Right lobe of liver (tissue), 4 donors: Measurements from ENCODE around the gene KIAA1143.

ENCODE experiments used
- POLR2A ChIP-seq: fragments of 450-650 bp; IDR thresholded peaks from one replicate; pipeline ENCODE4 v1.6.1; 2017; ENCODE audit warnings: antibody characterized with exemption, mild to moderate bottlenecking
- TF ChIP-seq, protein P1 (sequence below), 4 donors: fragments of 200-600 bp in 3 of 4; fragments of 450-650 bp in 1 of 4; IDR thresholded peaks; one replicate each; pipeline versions ENCODE4 v1.5.1 to v1.8.0; 2016 to 2022; ENCODE audit warnings: antibody characterized with exemption in 4 of 4, mild to moderate bottlenecking in 2 of 4
- donor health status: DM: no; HTN: no; CAD: no.
- donor health status: DM: no; HTN: no; CAD: no.
- donor health status: DM: no; HTN: yes; CAD: no.

DNA sequence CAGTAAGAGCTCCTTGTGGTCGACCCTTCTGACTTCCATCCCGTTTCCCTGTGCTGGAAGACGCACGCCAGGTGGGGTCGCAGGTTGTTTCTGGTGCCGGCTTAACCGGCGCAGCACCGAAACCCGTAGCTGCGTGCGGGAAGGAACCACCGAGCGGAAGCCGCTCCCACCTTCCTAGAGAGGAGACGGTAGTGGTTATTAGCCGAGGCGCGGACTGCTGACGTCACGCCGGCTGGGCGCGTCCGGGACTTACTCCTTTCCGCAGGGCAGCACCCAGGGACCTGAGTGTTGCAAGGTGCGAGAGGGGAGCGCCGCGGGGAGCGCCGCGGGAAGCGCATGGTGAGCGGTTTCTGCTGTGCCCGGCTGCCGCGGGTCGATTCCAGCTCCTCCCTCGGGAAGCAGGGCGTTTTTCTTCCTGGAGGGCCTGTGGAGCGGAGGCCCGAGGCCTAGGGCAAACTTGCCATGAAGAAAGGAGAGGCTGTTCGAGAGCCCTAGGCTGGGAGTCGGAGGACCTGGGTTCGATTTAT lies 32.0 kb downstream of the KIAA1143 start, which contains the start of gene ZNF501:
- TF ChIP-seq, protein P1, sequence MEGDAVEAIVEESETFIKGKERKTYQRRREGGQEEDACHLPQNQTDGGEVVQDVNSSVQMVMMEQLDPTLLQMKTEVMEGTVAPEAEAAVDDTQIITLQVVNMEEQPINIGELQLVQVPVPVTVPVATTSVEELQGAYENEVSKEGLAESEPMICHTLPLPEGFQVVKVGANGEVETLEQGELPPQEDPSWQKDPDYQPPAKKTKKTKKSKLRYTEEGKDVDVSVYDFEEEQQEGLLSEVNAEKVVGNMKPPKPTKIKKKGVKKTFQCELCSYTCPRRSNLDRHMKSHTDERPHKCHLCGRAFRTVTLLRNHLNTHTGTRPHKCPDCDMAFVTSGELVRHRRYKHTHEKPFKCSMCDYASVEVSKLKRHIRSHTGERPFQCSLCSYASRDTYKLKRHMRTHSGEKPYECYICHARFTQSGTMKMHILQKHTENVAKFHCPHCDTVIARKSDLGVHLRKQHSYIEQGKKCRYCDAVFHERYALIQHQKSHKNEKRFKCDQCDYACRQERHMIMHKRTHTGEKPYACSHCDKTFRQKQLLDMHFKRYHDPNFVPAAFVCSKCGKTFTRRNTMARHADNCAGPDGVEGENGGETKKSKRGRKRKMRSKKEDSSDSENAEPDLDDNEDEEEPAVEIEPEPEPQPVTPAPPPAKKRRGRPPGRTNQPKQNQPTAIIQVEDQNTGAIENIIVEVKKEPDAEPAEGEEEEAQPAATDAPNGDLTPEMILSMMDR (IDR thresholded peaks at IDR 0.05): no peak
- no peak for TF ChIP-seq POLR2A
